Measurements from ENCODE around the gene SENP3. TPM values are rescaled to one million over a fixed set of nuclear protein-coding genes. Genes with fewer than 3 reads are reported as not detected.

The SENP3 gene
- total and polyA plus RNA-seq, 2 of the 13 experiments (the other 11 are each of a cell fraction or from before 2014, with no cell fraction given) = 55.8 to 75.4 TPM

GRCh38 chr17:7573324-7574080 is 11.8 kb downstream of the SENP3 start (continued):
- TF ChIP-seq SP4 (CRISPR knock-in tag; IDR thresholded peaks at IDR 0.05) = peak; percentile 69
- TF ChIP-seq ZFP36L1 (CRISPR knock-in tag; IDR thresholded peaks at IDR 0.05) = no peak
- no peak; the same call in 1 of the 2 replicates for TF ChIP-seq SALL2 (CRISPR knock-in tag; IDR thresholded peaks at IDR 0.05)
- peak; percentile 94 for TF ChIP-seq SPEN (CRISPR knock-in tag; IDR thresholded peaks at IDR 0.05; ENCODE audit: low read depth)
- peak; percentile 83; the same call in 1 of the 2 replicates for TF ChIP-seq KAT7 (CRISPR knock-in tag; IDR thresholded peaks at IDR 0.05; ENCODE audit: borderline replicate concordance)
- TF ChIP-seq RELA (CRISPR knock-in tag; IDR thresholded peaks at IDR 0.05) = no peak
- peak; percentile 39; the same call in 1 of the 2 replicates for TF ChIP-seq FOSL2 (CRISPR knock-in tag; IDR thresholded peaks at IDR 0.05)
- no peak for TF ChIP-seq ZFYVE20 (CRISPR knock-in tag; IDR thresholded peaks at IDR 0.05; ENCODE audit: borderline replicate concordance, low read depth)
- peak; percentile 71 for TF ChIP-seq ZBTB7B (CRISPR knock-in tag; IDR thresholded peaks at IDR 0.05)
- TF ChIP-seq NCOA1 (CRISPR knock-in tag; IDR thresholded peaks at IDR 0.05) = no peak
- TF ChIP-seq ZBTB7A (CRISPR knock-in tag; IDR thresholded peaks at IDR 0.05) = peak; percentile 76; the same call in 1 of the 2 replicates
- TF ChIP-seq FUBP1 (CRISPR knock-in tag; IDR thresholded peaks at IDR 0.05; ENCODE audit: borderline replicate concordance) = peak; percentile 70; the same call in 1 of the 2 replicates
- TF ChIP-seq NFRKB (IDR thresholded peaks at IDR 0.05) = no peak
- TF ChIP-seq RCOR2 (CRISPR knock-in tag; IDR thresholded peaks at IDR 0.05) = no peak
- peak; percentile 95 for TF ChIP-seq HBP1 (CRISPR knock-in tag; IDR thresholded peaks at IDR 0.05; ENCODE audit: low read depth)
- TF ChIP-seq ZNF7 (CRISPR knock-in tag; IDR thresholded peaks at IDR 0.05) = no peak
- TF ChIP-seq ZSCAN22 (CRISPR knock-in tag; IDR thresholded peaks at IDR 0.05) = no peak
- TF ChIP-seq NR2F1 (CRISPR knock-in tag; IDR thresholded peaks at IDR 0.05) = peak in 1 of 2 experiments; percentile 20; a peak in 1 of 4 replicates
- TF ChIP-seq ATF7-NPFF (CRISPR knock-in tag; IDR thresholded peaks at IDR 0.05; ENCODE audit: low read depth) = peak; percentile 51; the same call in 1 of the 2 replicates
- peak; percentile 35; the same call in 1 of the 2 replicates for TF ChIP-seq SRY (CRISPR knock-in tag; IDR thresholded peaks at IDR 0.05)
- peak; percentile 69; the same call in 1 of the 2 replicates for TF ChIP-seq ZNF563 (CRISPR knock-in tag; IDR thresholded peaks at IDR 0.05)
- no peak for TF ChIP-seq ZFP37 (CRISPR knock-in tag; IDR thresholded peaks at IDR 0.05; ENCODE audit: borderline replicate concordance)
- TF ChIP-seq MLXIP (CRISPR knock-in tag; IDR thresholded peaks at IDR 0.05; ENCODE audit: borderline replicate concordance) = no peak
- TF ChIP-seq IKZF4 (CRISPR knock-in tag; IDR thresholded peaks at IDR 0.05; ENCODE audit: borderline replicate concordance, low read depth, not compliant biosample characterization) = no peak
- TF ChIP-seq TMF1 (CRISPR knock-in tag; IDR thresholded peaks at IDR 0.05; ENCODE audit: low read depth) = no peak
